Hypothalamus (tissue), 51 donors: ENCODE results near the gene TMPRSS9.
A peak's percentile ranks its signal among the peaks of the same experiment; 100 is the strongest.

Experiments
- DNase-seq, 51 donors: peaks; one replicate each; lab custom pipeline; 2025; lab: John Stamatoyannopoulos, UW

TMPRSS9 gene

DNA sequence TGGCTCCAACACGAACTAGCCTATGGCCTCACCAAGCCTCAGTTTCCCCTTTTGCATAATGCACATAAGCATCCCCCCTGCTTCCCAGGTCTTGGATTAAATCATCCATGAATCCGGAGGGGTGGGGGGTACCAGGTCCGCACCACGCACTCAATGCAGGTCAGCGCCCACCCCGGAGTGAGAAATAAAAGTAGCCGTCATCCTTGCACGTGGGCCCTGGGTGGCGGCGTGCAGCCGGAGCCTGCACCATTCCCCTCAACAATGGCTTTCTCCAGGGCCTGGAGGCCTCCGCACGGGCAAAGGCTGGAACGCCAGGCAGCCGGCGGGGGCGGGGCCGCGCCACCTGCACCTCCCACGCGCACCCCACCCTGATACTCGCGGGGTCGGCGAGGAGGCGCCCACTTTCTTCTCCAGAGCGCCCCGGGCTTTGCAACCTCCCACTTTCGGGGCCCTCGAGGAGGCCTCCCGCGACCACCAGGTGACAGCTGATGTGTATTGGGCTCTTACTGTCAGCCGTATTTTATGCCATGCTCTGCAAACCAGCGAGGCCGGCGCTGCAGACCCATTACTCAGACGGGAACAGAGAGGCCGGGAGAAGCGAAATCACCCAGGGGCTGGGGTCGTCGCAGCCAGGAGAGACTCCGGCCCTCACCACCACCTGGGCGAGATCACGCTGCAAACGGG is 115.1 kb downstream of the TMPRSS9 start:
- DNase-seq = peak in 19 of 51 donors; percentile 27 to 81 (median 43)
